BLaER1 (cell line): ENCODE results near the gene KANSL3.

Source experiments
- H3K27ac ChIP-seq: shearing (Covaris generic); formaldehyde crosslinking; 2 replicates; pipeline ENCODE4 v1.8.1; 2022
- H3K27me3 ChIP-seq: shearing (Covaris generic); formaldehyde crosslinking; 2 replicates; pipeline ENCODE4 v1.8.1; 2022
- H3K36me3 ChIP-seq: shearing (Covaris generic); formaldehyde crosslinking; 2 replicates; pipeline ENCODE4 v1.8.1; 2022
- H3K4me1 ChIP-seq: shearing (Covaris generic); formaldehyde crosslinking; 2 replicates; pipeline ENCODE4 v1.8.1; 2022
- H3K4me2 ChIP-seq: shearing (Covaris generic); formaldehyde crosslinking; 2 replicates; pipeline ENCODE4 v1.8.1; 2022
- H3K4me3 ChIP-seq: shearing (Covaris generic); formaldehyde crosslinking; 2 replicates; pipeline ENCODE4 v1.8.1; 2022
- H3K9ac ChIP-seq: shearing (Covaris generic); formaldehyde crosslinking; 2 replicates; pipeline ENCODE4 v1.8.1; 2022
- H3K9me3 ChIP-seq: shearing (Covaris generic); formaldehyde crosslinking; 2 replicates; pipeline ENCODE4 v1.8.1; 2022
- H4K20me1 ChIP-seq: shearing (Covaris generic); formaldehyde crosslinking; 2 replicates; pipeline ENCODE4 v1.8.1; 2022
- Cebpa-rat ChIP-seq: shearing (Covaris generic); IDR thresholded peaks from 2 replicates; pipeline ENCODE4 v1.8.1; 2022

KANSL3 gene

GRCh38 chr2:96553176-96553956 is 84.7 kb downstream of the KANSL3 start:
- peaks cover 56% of the 10 kb centered on the region for H4K20me1 ChIP-seq
- TF ChIP-seq Cebpa-rat: no peak
- peak overlapping the region; percentile 12; the same call in 1 of the 2 replicates for H3K27ac ChIP-seq
- peak overlapping the region; percentile 12 for H3K4me3 ChIP-seq
- H3K4me1 ChIP-seq: peaks cover 71% of the 10 kb centered on the region
- H3K36me3 ChIP-seq: peaks cover 42% of the 10 kb centered on the region
- H3K27me3 ChIP-seq: no peaks in the 10 kb centered on the region
- 0 out of 2 replicates have a peak overlapping the region, but pooled peaks have one; percentile 15 for H3K9ac ChIP-seq
- H3K4me2 ChIP-seq: peak overlapping the region; percentile 78
- no peaks in the 10 kb centered on the region for H3K9me3 ChIP-seq

DNA sequence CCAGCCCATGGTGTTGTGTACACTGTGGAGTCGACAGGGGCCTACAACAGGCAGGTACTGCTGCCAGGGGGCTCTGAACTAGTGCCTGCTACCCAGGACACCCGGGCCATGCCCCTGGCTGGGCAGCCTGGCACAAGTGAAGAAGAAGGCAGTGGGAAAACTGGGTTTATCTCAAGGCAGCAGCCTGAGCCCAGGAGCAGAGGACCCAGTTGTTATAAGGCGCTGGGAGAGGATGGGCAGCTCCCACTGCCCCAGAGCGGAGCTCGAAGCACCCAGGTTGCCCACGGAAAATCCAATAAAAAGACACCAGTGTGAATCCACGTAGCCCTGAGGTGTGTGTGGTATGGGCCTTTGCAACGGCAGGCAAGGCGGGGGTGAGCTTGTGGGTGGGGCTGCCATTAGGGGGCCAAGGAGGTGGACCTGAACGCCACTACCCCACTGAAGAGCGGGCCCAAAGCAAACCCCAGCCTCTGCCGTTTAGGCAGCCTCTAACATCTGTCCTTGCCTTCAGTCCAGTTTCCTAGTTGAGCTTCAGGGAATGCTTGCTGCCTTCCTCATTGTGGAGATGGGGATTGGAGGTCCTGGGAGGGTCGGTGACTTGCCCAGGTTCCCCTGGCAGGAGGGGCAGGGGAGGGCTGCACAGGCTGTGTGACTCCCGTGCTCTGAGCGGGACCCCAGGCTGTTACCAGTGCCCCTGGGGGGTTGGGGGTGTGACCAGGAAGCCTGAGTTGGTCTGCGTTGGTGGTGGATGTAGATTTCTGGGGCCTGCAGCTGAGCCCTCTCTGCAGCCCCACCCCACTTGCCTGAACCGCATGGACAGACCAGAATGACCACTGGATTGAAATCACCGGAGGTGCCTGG is 85.6 kb downstream of the KANSL3 start:
- H4K20me1 ChIP-seq: peaks cover 65% of the 10 kb centered on the region
- peak overlapping the region; percentile 78 for H3K4me2 ChIP-seq
- H3K4me1 ChIP-seq: peaks cover 71% of the 10 kb centered on the region
- no peak for TF ChIP-seq Cebpa-rat
- H3K9me3 ChIP-seq: no peaks in the 10 kb centered on the region
- H3K27ac ChIP-seq: peak overlapping the region; percentile 12; the same call in 1 of the 2 replicates
- peak overlapping the region; percentile 12 for H3K4me3 ChIP-seq
- no peaks in the 10 kb centered on the region for H3K27me3 ChIP-seq
- peaks cover 50% of the 10 kb centered on the region for H3K36me3 ChIP-seq
- 0 out of 2 replicates have a peak overlapping the region, but pooled peaks have one; percentile 15 for H3K9ac ChIP-seq

- Histone ChIP-seq H3K36me3 (peaks cover 58% of the 10 kb centered on the region), H3K4me2 (peak overlapping the region; percentile 78), H3K9ac (peak overlapping the region; percentile 48), H3K27me3 (no peaks in the 10 kb centered on the region), H3K4me1 (peaks cover 76% of the 10 kb centered on the region), H3K4me3 (no peak overlapping the region), H3K9me3 (no peaks in the 10 kb centered on the region), H4K20me1 (peaks cover 72% of the 10 kb centered on the region), H3K27ac (0 out of 2 replicates have a peak overlapping the region, but pooled peaks have one; percentile 9)
- TF ChIP-seq Cebpa-rat: no peak
Measured at GRCh38 chr2:96551605-96552314, 86.4 kb downstream of the KANSL3 start.

GRCh38 chr2:96550787-96551604 is 87.1 kb downstream of the KANSL3 start:
- Histone ChIP-seq H3K9me3 (no peaks in the 10 kb centered on the region), H4K20me1 (peaks cover 80% of the 10 kb centered on the region), H3K4me1 (peaks cover 76% of the 10 kb centered on the region), H3K4me3 (no peak overlapping the region), H3K27ac (no peak overlapping the region), H3K9ac (no peak overlapping the region; the same call in 1 of the 2 replicates), H3K36me3 (peaks cover 65% of the 10 kb centered on the region), H3K4me2 (peak overlapping the region; percentile 78), H3K27me3 (no peaks in the 10 kb centered on the region)
- TF ChIP-seq Cebpa-rat: no peak

GRCh38 chr2:96549967-96550786 is 87.9 kb downstream of the KANSL3 start:
- H3K9ac ChIP-seq: no peak overlapping the region
- peaks cover 88% of the 10 kb centered on the region for H4K20me1 ChIP-seq
- no peak for TF ChIP-seq Cebpa-rat
- H3K9me3 ChIP-seq: peaks cover 1% of the 10 kb centered on the region
- H3K36me3 ChIP-seq: peaks cover 74% of the 10 kb centered on the region
- peak overlapping the region; percentile 78; the same call in 1 of the 2 replicates for H3K4me2 ChIP-seq
- peaks cover 76% of the 10 kb centered on the region for H3K4me1 ChIP-seq
- no peaks in the 10 kb centered on the region for H3K27me3 ChIP-seq
- no peak overlapping the region for H3K4me3 ChIP-seq
- no peak overlapping the region for H3K27ac ChIP-seq

DNA sequence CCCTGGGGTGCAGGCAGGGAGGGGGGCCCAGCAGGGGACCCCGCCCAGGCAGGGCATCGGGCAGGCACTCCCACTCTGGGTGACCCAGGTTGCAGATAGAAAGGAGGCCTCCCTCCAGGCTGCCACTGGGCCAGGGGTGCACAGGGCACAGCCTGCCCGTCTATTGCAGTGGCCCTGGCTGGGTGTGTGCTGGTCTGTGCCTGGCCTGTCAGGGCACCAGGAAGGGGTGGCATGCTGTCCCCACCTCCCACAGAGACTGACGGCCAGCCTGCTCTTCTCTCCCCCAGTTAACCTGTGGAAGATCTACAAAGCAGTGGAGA is 88.7 kb downstream of the KANSL3 start:
- peaks cover 9% of the 10 kb centered on the region for H3K9me3 ChIP-seq
- H3K9ac ChIP-seq: no peak overlapping the region
- H3K4me1 ChIP-seq: peaks cover 70% of the 10 kb centered on the region
- peaks cover 96% of the 10 kb centered on the region for H4K20me1 ChIP-seq
- peaks cover 81% of the 10 kb centered on the region for H3K36me3 ChIP-seq
- H3K4me3 ChIP-seq: no peak overlapping the region
- no peak overlapping the region for H3K4me2 ChIP-seq
- TF ChIP-seq Cebpa-rat: no peak
- H3K27me3 ChIP-seq: no peaks in the 10 kb centered on the region
- H3K27ac ChIP-seq: no peak overlapping the region

DNA sequence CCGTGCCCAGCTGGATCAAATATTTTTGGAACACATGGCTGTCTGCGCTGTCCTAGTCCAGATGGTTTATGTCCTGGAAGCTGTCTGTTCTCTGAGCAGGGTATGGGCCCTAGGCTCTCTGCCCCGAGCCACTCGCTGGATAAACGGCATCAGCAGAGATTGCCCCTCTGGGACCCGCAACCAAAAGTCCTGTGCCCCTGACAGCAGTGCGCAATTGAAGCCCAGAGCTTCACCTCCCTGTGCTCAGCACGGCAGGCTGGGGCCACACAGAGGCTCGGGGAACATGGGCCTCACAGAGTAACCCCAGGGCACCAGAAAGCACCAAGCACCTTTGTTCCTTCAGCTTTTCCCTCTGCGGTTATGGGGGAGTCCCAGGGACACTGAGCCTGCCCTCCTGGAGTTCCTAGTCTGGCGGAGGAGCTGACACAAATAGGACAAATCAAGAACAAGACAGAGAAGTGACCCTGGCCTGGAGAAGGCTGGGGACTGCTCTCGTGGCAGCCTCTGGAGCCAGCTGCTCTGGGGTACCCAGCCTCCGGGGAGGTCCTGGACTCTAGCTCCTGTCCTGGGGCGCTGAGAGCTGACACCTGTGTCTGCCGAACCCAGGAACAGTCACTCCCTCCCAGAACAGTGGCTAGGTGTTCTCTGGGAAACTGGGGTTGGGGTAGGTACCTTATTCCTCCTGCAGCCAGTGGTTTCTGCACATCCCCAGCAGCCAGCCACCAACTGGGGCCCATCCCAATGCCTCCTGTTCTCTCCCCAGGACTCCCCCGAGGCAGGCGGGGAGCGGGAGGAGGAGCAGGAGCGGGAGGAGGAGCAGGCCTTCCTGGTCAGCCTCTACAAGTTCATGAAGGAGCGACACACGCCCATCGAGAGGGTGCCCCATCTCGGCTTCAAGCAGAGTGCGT is 89.3 kb downstream of the KANSL3 start:
- H3K9ac ChIP-seq: no peak overlapping the region
- H3K9me3 ChIP-seq: peaks cover 15% of the 10 kb centered on the region
- peaks cover 64% of the 10 kb centered on the region for H3K4me1 ChIP-seq
- H3K27ac ChIP-seq: no peak overlapping the region
- no peaks in the 10 kb centered on the region for H3K27me3 ChIP-seq
- peaks cover 87% of the 10 kb centered on the region for H3K36me3 ChIP-seq
- peaks cover 100% of the 10 kb centered on the region for H4K20me1 ChIP-seq
- no peak for TF ChIP-seq Cebpa-rat
- no peak overlapping the region for H3K4me3 ChIP-seq
- H3K4me2 ChIP-seq: no peak overlapping the region
